GM23338 (cell line): ENCODE data around the gene UBE2S.

ENCODE experiments used
- CREB1 ChIP-seq: fragments of 250-450 bp; sonication (Bioruptor Pico); IDR thresholded peaks from 2 replicates; pipeline ENCODE4 v1.5.0; 2020; ENCODE audit warnings: low read depth, mild to moderate bottlenecking, moderate library complexity
- EZH2 ChIP-seq: fragments of 200-600 bp; sonication (generic); IDR thresholded peaks from one replicate; pipeline ENCODE4 v1.8.0; 2017; ENCODE audit warnings: antibody characterized with exemption, mild to moderate bottlenecking, low read depth; ENCODE audit not compliant: unreplicated experiment
- EZH2phosphoT487 ChIP-seq: fragments of 200-600 bp; sonication (generic); IDR thresholded peaks from one replicate; pipeline ENCODE4 v1.8.1; 2018; ENCODE audit warnings: antibody characterized with exemption; ENCODE audit not compliant: unreplicated experiment
- JUNB ChIP-seq: IDR thresholded peaks from one replicate; pipeline ENCODE4 v1.6.1; 2016; ENCODE audit warnings: antibody characterized with exemption; ENCODE audit not compliant: unreplicated experiment
- NANOG ChIP-seq: IDR thresholded peaks from 2 replicates; pipeline ENCODE4 v1.6.1; 2016; ENCODE audit warnings: antibody characterized with exemption, borderline replicate concordance
- POLR2AphosphoS5 ChIP-seq: IDR thresholded peaks from 2 replicates; pipeline ENCODE4 v1.6.1; 2016; ENCODE audit warnings: antibody characterized with exemption, low read depth
- STAT1 ChIP-seq: IDR thresholded peaks from one replicate; pipeline ENCODE4 v1.6.1; 2016; ENCODE audit warnings: antibody characterized with exemption; ENCODE audit not compliant: unreplicated experiment
- ZNF114 ChIP-seq: fragments of 250-450 bp; sonication (Bioruptor Pico); IDR thresholded peaks from 2 replicates; pipeline ENCODE4 v1.5.0; 2020; ENCODE audit warnings: mild to moderate bottlenecking, moderate library complexity
- ZNF331 ChIP-seq: fragments of 250-450 bp; sonication (Bioruptor Pico); IDR thresholded peaks from 2 replicates; pipeline ENCODE4 v1.5.0; 2020; ENCODE audit warnings: low read depth, mild to moderate bottlenecking, moderate library complexity
- ZNF462 ChIP-seq: fragments of 250-450 bp; sonication (Bioruptor Pico); IDR thresholded peaks from 2 replicates; pipeline ENCODE4 v1.5.0; 2020; ENCODE audit warnings: mild to moderate bottlenecking, moderate library complexity
- TF ChIP-seq, protein P1 (sequence below), 2 experiments: fragments of 200-600 bp in 1 of 2; sonication (generic) in 1 of 2; conservative IDR thresholded peaks; 2 replicates each; pipeline versions ENCODE4 v1.5.1 to v1.6.1; 2016 to 2017; ENCODE audit warnings: antibody characterized with exemption in 2 of 2, low read depth in 2 of 2, mild to moderate bottlenecking in 2 of 2, moderate library complexity in 1 of 2
- TF ChIP-seq, protein P2 (sequence below): IDR thresholded peaks from one replicate; pipeline ENCODE4 v1.6.1; 2018; ENCODE audit warnings: antibody characterized with exemption; ENCODE audit not compliant: unreplicated experiment
- TF ChIP-seq, protein P3 (sequence below): IDR thresholded peaks from 2 replicates; pipeline ENCODE4 v1.6.1; 2016; ENCODE audit warnings: antibody characterized with exemption

DNA sequence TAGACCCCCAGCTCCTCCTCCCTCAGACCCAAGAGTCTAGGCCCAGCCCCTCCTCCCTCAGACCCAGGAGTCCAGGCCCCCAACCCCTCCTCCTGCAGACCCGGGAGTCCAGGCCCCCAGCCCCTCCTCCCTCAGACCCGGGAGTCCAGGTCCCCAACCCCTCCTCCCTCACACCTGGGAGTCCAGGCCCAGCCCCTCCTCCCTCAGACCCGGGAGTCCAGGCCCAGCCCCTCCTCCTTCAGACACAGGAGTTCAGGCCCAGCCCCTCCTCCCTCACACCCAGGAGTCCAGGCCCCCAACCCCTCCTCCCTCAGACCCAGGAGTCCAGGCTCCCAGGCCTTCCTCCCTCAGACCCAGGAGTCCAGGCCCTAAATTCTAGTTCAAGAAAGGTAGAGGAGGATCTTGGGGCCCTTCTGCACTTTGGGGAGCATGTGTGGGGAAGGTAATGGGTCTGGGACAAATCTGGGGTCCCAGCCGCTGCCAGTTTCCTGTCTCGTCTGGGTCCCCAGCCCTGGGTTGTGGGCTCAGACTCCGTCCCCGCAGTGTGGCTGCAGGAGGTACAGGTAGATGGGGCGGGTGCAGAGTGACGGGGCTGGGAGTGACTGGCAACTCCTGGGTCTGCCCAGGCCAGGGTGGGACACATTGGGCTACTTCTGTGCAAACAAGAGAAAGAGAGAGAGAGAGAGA, 34.1 kb downstream of the UBE2S start:
- TF ChIP-seq, protein P1, sequence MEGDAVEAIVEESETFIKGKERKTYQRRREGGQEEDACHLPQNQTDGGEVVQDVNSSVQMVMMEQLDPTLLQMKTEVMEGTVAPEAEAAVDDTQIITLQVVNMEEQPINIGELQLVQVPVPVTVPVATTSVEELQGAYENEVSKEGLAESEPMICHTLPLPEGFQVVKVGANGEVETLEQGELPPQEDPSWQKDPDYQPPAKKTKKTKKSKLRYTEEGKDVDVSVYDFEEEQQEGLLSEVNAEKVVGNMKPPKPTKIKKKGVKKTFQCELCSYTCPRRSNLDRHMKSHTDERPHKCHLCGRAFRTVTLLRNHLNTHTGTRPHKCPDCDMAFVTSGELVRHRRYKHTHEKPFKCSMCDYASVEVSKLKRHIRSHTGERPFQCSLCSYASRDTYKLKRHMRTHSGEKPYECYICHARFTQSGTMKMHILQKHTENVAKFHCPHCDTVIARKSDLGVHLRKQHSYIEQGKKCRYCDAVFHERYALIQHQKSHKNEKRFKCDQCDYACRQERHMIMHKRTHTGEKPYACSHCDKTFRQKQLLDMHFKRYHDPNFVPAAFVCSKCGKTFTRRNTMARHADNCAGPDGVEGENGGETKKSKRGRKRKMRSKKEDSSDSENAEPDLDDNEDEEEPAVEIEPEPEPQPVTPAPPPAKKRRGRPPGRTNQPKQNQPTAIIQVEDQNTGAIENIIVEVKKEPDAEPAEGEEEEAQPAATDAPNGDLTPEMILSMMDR (conservative IDR thresholded peaks at IDR 0.05; ENCODE audit: low read depth in 2 of 2), result no peak
- no peak for TF ChIP-seq EZH2
- no peak for TF ChIP-seq POLR2AphosphoS5
- TF ChIP-seq, protein P2, sequence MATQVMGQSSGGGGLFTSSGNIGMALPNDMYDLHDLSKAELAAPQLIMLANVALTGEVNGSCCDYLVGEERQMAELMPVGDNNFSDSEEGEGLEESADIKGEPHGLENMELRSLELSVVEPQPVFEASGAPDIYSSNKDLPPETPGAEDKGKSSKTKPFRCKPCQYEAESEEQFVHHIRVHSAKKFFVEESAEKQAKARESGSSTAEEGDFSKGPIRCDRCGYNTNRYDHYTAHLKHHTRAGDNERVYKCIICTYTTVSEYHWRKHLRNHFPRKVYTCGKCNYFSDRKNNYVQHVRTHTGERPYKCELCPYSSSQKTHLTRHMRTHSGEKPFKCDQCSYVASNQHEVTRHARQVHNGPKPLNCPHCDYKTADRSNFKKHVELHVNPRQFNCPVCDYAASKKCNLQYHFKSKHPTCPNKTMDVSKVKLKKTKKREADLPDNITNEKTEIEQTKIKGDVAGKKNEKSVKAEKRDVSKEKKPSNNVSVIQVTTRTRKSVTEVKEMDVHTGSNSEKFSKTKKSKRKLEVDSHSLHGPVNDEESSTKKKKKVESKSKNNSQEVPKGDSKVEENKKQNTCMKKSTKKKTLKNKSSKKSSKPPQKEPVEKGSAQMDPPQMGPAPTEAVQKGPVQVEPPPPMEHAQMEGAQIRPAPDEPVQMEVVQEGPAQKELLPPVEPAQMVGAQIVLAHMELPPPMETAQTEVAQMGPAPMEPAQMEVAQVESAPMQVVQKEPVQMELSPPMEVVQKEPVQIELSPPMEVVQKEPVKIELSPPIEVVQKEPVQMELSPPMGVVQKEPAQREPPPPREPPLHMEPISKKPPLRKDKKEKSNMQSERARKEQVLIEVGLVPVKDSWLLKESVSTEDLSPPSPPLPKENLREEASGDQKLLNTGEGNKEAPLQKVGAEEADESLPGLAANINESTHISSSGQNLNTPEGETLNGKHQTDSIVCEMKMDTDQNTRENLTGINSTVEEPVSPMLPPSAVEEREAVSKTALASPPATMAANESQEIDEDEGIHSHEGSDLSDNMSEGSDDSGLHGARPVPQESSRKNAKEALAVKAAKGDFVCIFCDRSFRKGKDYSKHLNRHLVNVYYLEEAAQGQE, result no peak
- TF ChIP-seq CREB1, result no peak
- TF ChIP-seq ZNF331 (CRISPR knock-in tag), result no peak
- no peak for TF ChIP-seq JUNB
- TF ChIP-seq EZH2phosphoT487, result no peak
- no peak for TF ChIP-seq NANOG
- TF ChIP-seq, protein P3, sequence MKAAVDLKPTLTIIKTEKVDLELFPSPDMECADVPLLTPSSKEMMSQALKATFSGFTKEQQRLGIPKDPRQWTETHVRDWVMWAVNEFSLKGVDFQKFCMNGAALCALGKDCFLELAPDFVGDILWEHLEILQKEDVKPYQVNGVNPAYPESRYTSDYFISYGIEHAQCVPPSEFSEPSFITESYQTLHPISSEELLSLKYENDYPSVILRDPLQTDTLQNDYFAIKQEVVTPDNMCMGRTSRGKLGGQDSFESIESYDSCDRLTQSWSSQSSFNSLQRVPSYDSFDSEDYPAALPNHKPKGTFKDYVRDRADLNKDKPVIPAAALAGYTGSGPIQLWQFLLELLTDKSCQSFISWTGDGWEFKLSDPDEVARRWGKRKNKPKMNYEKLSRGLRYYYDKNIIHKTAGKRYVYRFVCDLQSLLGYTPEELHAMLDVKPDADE, result no peak
- no peak for TF ChIP-seq ZNF462 (CRISPR knock-in tag)
- TF ChIP-seq STAT1, result no peak
- TF ChIP-seq ZNF114, result no peak
